Measurements from ENCODE around the gene MMP11.

Gene MMP11

GRCh38 chr22:23759566-23759965 lies 13.1 kb upstream of the MMP11 start:
- no peak for DNase-seq (ENCODE audit: low spot score)
- TF ChIP-seq CTCF (IDR thresholded peaks at IDR 0.05; ENCODE audit: borderline replicate concordance, control extremely low read depth, extremely low read depth, insufficient read depth, missing control alignments) = no peak
- in situ Hi-C loops (cut with MboI; ENCODE audit: low sequenced_read_pairs, unreplicated experiment) = no loop called here

- in situ Hi-C loops (cut with MboI; ENCODE audit: low sequenced_read_pairs, unreplicated experiment) = no loop called here
- no peak for TF ChIP-seq CTCF (IDR thresholded peaks at IDR 0.05; ENCODE audit: borderline replicate concordance, control extremely low read depth, extremely low read depth, insufficient read depth, missing control alignments)
- DNase-seq (ENCODE audit: low spot score) = no peak
Observed at GRCh38 chr22:23760056-23760455, 12.6 kb upstream of the MMP11 start.

- in situ Hi-C loops (cut with MboI; ENCODE audit: low sequenced_read_pairs, unreplicated experiment) = no loop called here
- no peak for TF ChIP-seq CTCF (IDR thresholded peaks at IDR 0.05; ENCODE audit: borderline replicate concordance, control extremely low read depth, extremely low read depth, insufficient read depth, missing control alignments)
- no peak for DNase-seq (ENCODE audit: low spot score)
Observed at GRCh38 chr22:23762842-23763578, 9.6 kb upstream of the MMP11 start, which contains the start of gene C22orf15. C22orf15 (plus strand) TSS chr22:23762990; CDS start chr22:23763307, 317 bp downstream.

GRCh38 chr22:23763579-23763945 lies 9.1 kb upstream of the MMP11 start:
- peak; percentile 64 for DNase-seq (ENCODE audit: low spot score)
- in situ Hi-C loops (cut with MboI; ENCODE audit: low sequenced_read_pairs, unreplicated experiment) = no loop called here
- no peak for TF ChIP-seq CTCF (IDR thresholded peaks at IDR 0.05; ENCODE audit: borderline replicate concordance, control extremely low read depth, extremely low read depth, insufficient read depth, missing control alignments)

GRCh38 chr22:23763954-23764353 lies 8.7 kb upstream of the MMP11 start:
- TF ChIP-seq CTCF (IDR thresholded peaks at IDR 0.05; ENCODE audit: borderline replicate concordance, control extremely low read depth, extremely low read depth, insufficient read depth, missing control alignments) = no peak
- in situ Hi-C loops (cut with MboI; ENCODE audit: low sequenced_read_pairs, unreplicated experiment) = no loop called here
- DNase-seq (ENCODE audit: low spot score) = no peak

GRCh38 chr22:23764899-23765881 lies 7.5 kb upstream of the MMP11 start:
- in situ Hi-C loops (cut with MboI; ENCODE audit: low sequenced_read_pairs, unreplicated experiment) = no loop called here
- no peak for DNase-seq (ENCODE audit: low spot score)
- TF ChIP-seq CTCF (IDR thresholded peaks at IDR 0.05; ENCODE audit: borderline replicate concordance, control extremely low read depth, extremely low read depth, insufficient read depth, missing control alignments) = no peak
